DMS53 treated with DMSO at 0.1 percent for 48 hours (cell line): Measurements from ENCODE around the gene TOPORS.

Experiments used
- DNase-seq: peaks from one replicate; lab custom pipeline; 2025; ENCODE audit not compliant: unreplicated experiment; lab: John Stamatoyannopoulos, UW

Gene TOPORS

DNA sequence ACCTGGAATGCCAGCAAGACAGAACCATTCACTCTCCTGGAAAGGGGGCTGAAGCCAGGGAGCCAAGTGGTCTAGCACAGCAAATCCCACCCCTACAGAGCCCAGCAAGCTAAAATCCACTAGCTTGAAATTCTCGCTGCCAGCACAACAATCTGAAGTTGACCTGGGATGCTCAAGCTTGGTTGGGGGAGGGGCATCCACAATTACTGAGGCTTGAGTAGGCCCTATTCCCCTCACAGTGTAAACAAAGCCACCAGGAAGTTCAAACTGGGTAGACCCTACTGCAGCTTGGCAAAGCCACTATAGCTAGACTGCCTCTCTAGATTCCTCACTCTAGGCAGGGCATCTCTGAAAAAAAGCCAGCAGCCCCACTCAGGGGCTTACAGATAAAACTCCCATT, 43.7 kb downstream of the TOPORS start:
- DNase-seq, result no peak

DNA sequence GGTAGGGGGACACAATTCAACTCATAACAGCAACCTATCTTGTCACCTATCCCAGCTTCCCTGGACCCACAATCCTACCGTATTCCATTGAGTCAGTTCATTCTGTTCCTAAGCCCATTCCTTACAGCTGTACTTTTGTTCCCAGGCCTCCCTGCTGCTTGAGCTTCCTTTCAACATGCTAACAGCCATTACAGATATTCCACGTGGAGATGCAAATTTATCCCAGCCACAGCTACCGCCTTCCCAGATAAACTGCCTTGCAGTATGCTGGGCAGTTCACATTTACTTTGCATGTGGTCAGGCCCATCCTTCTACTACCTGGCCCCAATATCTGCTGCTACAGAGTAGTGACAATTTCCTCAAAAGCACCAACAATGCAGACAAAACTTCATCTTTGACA, 49.4 kb downstream of the TOPORS start:
- DNase-seq, result no peak

GRCh38 chr9:32502464-32502863, 49.9 kb downstream of the TOPORS start:
- DNase-seq, result no peak

DNA sequence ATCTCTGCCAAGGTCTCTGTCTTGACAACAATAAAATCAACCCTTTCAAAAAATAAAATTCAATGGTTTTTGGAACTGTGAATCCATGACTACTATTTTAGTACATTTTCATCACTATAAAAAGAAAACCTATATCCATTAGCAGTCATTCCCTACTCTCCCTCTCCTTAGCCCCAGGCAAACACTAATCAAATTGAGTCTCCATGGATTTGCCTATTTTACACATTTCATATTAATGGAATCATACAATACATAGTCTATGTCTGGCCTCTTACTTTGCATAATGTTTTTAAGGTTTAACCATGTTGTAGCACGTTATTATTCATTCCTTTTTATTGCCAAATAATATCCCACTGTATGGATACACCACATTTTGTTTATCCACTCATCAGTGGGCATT, 50.5 kb downstream of the TOPORS start:
- no peak for DNase-seq

DNA sequence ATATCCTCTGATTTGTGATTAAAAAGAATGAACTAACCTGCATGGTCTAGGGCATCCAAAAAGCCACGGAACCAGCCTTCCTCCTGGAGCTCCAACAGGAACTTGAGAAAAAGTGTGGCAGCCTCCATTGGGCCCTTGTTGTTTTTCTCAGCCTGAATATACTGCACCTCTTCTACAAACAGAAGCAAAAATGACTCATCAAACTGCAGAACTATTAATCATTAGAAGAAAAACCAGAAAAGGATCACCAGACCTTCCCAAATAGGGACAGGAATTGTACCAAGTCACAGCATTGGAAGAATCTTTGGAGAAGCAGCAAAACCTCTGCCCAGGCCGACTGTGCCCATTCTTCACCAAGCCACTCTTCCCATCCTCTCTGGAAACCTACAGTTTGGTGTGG, 51.6 kb downstream of the TOPORS start:
- no peak for DNase-seq

GRCh38 chr9:32497921-32498320, 54.5 kb downstream of the TOPORS start:
- no peak for DNase-seq

- DNase-seq, result no peak
Observed at GRCh38 chr9:32490601-32491000, 61.8 kb downstream of the TOPORS start.
